ENCODE results near the gene CD160. TPM values are rescaled to one million over a fixed set of nuclear protein-coding genes. Genes with fewer than 3 reads are reported as not detected.

Gene CD160
- total and polyA plus RNA-seq, 2 experiments from 2014 or later, result 0.06 TPM; not detected in 1

- no peaks in the 10 kb centered on the region for H3K9me3 Mint-ChIP-seq
- Histone ChIP-seq H2AFZ (no peak overlapping the region), H3K4me1 (ENCODE audit: insufficient read depth) (0 out of 2 replicates have a peak, but pooled peaks cover 6% of the 10 kb centered on the region), H3K4me3 (no peak overlapping the region), H3K4me2 (no peak overlapping the region), H3K27ac (ENCODE audit: low read depth) (no peak overlapping the region), H3F3A (replicated peaks; ENCODE audit: low read depth) (no peaks in the 10 kb centered on the region), H3K79me2 (replicated peaks; ENCODE audit: insufficient read depth) (no peaks in the 10 kb centered on the region), H3K27me3 (ENCODE audit: insufficient read depth) (no peaks in the 10 kb centered on the region), H4K20me1 (replicated peaks; ENCODE audit: insufficient read depth) (peaks cover 4% of the 10 kb centered on the region; the same call in 1 of the 2 replicates), H3K36me3 (ENCODE audit: insufficient read depth) (no peaks in the 10 kb centered on the region), H3K9me2 (ENCODE audit: insufficient read depth) (0 out of 2 replicates have a peak, but pooled peaks cover under 1% of the 10 kb centered on the region)
- no peak overlapping the region for H3K4me3 Mint-ChIP-seq
- H3K36me3 Mint-ChIP-seq (ENCODE audit: low read depth), result no peaks in the 10 kb centered on the region
- H3K4me1 Mint-ChIP-seq, result peaks cover 25% of the 10 kb centered on the region
- peaks cover 8% of the 10 kb centered on the region for H3K27me3 Mint-ChIP-seq (ENCODE audit: insufficient read depth, low read depth, poor library complexity)
- no peak overlapping the region for H3K27ac Mint-ChIP-seq
- DNase-seq (ENCODE audit: low spot score) (peak; percentile 53), ATAC-seq (peak; percentile 50)
- TF ChIP-seq CTCF (conservative IDR thresholded peaks at IDR 0.05; ENCODE audit: low read depth in 2 of 2) (peak in 1 of 2 experiments; percentile 25; a peak in 3 of 4 replicates), JUNB (IDR thresholded peaks at IDR 0.05; ENCODE audit: unreplicated experiment) (no peak)
Measured at GRCh38 chr1:145730900-145731299, 11.6 kb downstream of the CD160 start.

GRCh38 chr1:145736191-145736590 lies 16.9 kb downstream of the CD160 start:
- Mint-ChIP-seq H3K4me3 (no peak overlapping the region), H3K27me3 (ENCODE audit: insufficient read depth, low read depth, poor library complexity) (peaks cover 3% of the 10 kb centered on the region), H3K4me1 (peaks cover 10% of the 10 kb centered on the region), H3K36me3 (ENCODE audit: low read depth) (no peaks in the 10 kb centered on the region), H3K9me3 (no peaks in the 10 kb centered on the region), H3K27ac (no peak overlapping the region)
- ATAC-seq (no peak), DNase-seq (ENCODE audit: low spot score) (no peak)
- Histone ChIP-seq H3K4me3 (no peak overlapping the region), H3K4me2 (no peak overlapping the region), H2AFZ (no peak overlapping the region), H3K36me3 (ENCODE audit: insufficient read depth) (no peaks in the 10 kb centered on the region), H3K9me2 (ENCODE audit: insufficient read depth) (0 out of 2 replicates have a peak, but pooled peaks cover 2% of the 10 kb centered on the region), H3K27ac (ENCODE audit: low read depth) (no peak overlapping the region), H3F3A (replicated peaks; ENCODE audit: low read depth) (no peaks in the 10 kb centered on the region), H3K4me1 (ENCODE audit: insufficient read depth) (no peaks in the 10 kb centered on the region), H3K79me2 (replicated peaks; ENCODE audit: insufficient read depth) (no peaks in the 10 kb centered on the region), H3K27me3 (ENCODE audit: insufficient read depth) (no peaks in the 10 kb centered on the region), H4K20me1 (replicated peaks; ENCODE audit: insufficient read depth) (peaks cover 10% of the 10 kb centered on the region)
- no peak for TF ChIP-seq ZNF114 (CRISPR knock-in tag; IDR thresholded peaks at IDR 0.05)
- no peak for TF ChIP-seq NANOG (IDR thresholded peaks at IDR 0.05; ENCODE audit: borderline replicate concordance)
- TF ChIP-seq CTCF (conservative IDR thresholded peaks at IDR 0.05; ENCODE audit: low read depth in 2 of 2), result no peak
- no peak for TF ChIP-seq JUNB (IDR thresholded peaks at IDR 0.05; ENCODE audit: unreplicated experiment)
- no peak for TF ChIP-seq EZH2phosphoT487 (IDR thresholded peaks at IDR 0.05; ENCODE audit: unreplicated experiment)
- no peak for TF ChIP-seq POLR2AphosphoS5 (IDR thresholded peaks at IDR 0.05; ENCODE audit: low read depth)
- TF ChIP-seq ETS1 (IDR thresholded peaks at IDR 0.05), result no peak
- TF ChIP-seq STAT1 (IDR thresholded peaks at IDR 0.05; ENCODE audit: unreplicated experiment), result no peak
- TF ChIP-seq EZH2 (IDR thresholded peaks at IDR 0.05; ENCODE audit: low read depth, unreplicated experiment), result no peak
- TF ChIP-seq REST (IDR thresholded peaks at IDR 0.05; ENCODE audit: unreplicated experiment), result no peak
- TF ChIP-seq CREB1 (CRISPR knock-in tag; IDR thresholded peaks at IDR 0.05; ENCODE audit: low read depth), result no peak
